NCI-H510A treated with DMSO at 0.1 percent for 48 hours (cell line): ENCODE data around the gene SLC6A6.

ENCODE experiments used
- DNase-seq: peaks from one replicate; lab custom pipeline; 2025; lab: John Stamatoyannopoulos, UW

Gene SLC6A6

DNA sequence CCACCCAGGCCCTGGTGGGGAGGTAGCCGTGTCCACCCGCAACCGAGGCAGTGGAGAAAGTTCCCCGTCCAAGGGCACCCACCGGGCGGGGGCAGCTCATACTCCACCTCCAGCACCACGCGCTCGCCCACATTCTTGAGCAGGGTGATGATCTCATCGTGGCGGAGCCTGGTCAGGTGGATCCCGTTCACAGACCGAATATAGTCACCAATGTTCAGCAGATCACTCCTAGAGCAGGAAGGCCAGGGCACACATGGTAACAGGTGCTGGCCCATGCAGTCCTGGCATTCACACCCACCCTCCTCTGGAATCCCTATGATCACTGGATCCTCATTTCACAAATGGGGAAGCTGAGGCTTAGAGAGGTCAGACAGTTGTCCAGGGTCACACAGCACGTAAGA lies 121.9 kb downstream of the SLC6A6 start:
- no peak for DNase-seq

GRCh38 chr3:14524920-14525660 lies 122.7 kb downstream of the SLC6A6 start:
- no peak for DNase-seq

- no peak for DNase-seq
Observed at GRCh38 chr3:14525685-14526631, 123.6 kb downstream of the SLC6A6 start.

- DNase-seq = no peak
Observed at GRCh38 chr3:14528081-14528480, 125.7 kb downstream of the SLC6A6 start.

GRCh38 chr3:14531856-14532395 lies 129.5 kb downstream of the SLC6A6 start:
- DNase-seq = no peak

DNA sequence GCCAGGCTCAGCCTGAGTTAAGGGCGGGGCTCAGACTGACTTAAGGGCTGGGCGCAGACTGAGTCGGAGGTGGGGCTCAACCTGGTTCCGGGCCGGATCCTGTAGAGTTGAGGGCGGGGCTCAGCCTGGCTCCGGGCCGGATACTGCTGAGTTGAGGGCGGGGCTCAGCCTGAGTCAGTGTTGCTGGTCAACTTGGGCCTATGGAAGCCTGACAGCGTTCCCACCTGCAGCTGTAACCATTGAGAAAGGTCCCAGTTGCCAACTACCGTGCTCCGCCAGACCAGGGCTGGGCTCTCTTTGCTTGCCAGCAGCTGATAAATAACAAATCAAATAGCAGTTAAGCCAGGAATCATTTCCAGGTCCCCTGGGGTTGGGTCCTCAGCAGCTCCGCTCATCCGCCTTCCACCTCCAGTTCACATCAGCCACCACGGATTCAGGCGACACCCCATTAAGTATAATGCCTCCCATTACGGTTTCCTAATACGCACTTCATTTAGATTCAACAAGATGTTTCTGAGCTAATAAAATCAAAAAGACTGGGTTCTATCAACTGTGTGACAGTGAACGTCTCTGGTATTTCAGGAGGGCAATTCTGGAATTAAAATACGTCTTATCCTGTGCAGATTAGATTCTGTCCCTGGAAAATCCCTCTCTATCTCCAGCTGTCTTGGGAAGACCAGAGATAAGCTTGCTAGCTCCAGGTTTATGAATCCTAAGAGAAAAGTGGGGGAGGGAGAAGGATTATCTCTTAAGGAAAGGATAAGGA lies 130.5 kb downstream of the SLC6A6 start:
- DNase-seq = no peak

DNA sequence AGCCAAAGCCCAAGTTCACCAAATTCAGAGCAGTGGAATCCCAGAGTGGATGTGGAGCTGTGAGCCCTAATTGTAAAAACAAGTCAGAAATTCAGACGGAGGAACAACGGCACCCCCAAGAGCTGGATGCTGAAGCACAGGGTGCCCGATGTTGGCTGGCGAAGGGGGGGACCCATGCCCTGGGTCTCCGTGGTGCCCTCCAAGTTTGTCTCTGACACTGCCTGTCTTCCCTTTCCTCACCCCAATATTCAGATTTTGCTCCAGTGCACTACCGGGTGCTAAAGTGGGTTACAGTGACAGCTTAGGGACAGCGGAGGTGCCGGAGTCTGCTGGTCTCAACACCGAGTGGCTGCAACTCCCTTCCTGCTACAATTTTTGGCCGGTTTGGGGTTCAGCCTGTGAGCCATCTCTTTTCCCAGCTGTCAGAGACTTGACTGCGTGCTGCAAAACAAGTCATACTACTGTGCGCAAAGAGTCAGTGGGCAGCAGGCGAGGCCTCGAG lies 131.1 kb downstream of the SLC6A6 start:
- no peak for DNase-seq

DNA sequence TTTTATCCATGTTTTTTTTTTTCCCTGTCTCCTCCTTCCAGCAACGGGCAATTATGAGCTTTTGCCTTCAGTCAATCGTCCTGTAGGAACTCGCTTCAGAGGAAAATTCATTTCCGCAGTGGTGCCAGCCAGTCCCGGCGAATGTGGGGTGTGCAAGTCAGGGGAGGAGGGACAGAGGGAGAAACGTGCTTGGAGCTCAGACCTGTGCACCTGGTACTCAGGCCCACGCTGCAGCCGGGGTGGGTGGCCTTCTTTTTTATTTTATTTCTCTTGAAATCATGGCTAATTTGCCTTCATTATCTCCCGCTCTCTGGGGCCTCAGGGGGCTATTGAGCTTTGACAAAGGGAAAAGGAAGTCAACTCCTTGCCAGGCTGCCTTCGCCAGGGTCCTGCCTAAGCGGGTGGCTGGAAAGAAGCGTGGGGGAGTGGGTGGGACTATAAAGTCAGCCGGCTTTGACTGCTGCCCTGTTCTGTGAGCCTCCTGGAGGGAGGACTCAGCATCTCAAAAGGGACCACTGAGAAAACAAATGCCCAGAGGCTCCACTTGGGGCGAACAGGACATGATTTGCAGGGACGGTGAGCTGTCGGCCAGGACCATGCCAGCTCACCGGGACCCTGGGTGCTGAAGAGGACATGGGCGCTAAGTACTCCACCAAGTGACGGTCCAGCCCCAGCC lies 132.2 kb downstream of the SLC6A6 start:
- no peak for DNase-seq

GRCh38 chr3:14535616-14536015 lies 133.2 kb downstream of the SLC6A6 start:
- DNase-seq = no peak

- DNase-seq = no peak
Observed at GRCh38 chr3:14536055-14536815, 133.8 kb downstream of the SLC6A6 start.

DNA sequence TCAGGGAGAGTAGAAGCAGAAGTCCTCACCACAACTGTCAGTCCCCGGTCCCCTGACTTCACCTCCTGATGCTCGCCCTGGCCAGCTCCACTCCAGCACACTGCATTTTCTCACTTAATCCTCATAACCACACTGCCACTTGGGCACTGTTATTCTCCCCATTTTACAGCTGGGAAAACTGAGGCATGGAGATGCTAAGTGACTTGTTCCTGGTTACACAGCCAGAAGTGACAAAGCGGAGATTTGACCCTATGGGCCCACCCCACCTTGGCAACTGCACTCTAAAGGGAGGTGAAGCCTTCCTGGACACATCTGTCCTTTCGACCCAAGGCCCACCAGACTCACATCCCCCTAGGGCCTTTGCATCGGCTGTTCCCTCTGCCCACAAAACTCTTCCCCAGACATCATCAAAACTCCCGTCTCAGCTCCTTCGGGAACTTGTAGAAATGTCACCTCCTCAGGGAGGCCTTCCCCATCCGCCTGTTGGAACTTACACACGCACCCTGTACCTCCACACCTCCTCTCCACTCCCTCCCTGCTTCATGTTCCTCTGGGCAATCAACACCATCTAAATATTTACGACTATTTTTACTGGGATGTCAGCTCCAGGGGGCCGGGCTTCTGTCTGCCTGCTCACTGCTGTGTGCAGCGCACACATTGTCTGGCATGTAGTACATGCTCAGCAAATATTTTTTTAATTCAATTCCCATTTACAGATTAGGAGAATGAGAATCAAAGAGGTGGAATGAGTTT lies 134.6 kb downstream of the SLC6A6 start:
- DNase-seq = no peak

- DNase-seq = no peak
Observed at GRCh38 chr3:14537590-14538450, 135.4 kb downstream of the SLC6A6 start.

DNA sequence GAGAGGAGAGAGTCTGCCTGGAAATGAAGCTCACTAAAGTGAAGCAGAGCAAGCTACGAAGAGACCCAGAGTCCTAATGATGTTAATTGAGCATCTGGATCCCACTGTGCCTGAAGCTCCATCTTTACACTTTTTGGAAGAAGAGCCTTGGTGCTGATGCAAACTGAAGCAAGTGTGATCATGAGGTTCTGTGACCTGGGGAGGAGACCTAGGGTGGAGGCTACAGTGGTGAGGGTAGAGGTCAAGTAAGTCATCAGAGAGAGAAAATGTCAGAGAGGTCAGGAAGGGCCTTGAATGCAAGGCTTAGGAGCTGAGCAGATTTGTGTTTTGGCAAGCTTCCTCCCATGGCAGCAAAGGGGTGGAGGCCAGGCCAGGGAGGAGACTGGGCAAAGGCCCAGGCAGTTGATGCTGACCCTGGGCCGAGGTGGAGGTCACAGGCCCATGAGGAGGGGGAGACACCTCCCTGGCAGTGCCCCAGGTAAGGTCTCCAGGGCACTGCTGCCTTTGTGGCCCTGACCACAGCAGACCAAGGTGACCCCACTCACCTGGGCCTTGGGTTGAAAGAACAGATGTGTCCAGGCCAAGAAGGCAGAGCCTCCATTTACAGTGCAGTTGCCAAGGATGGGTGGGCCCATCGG lies 136.2 kb downstream of the SLC6A6 start:
- DNase-seq = no peak
